NCI-H1930 (cell line): ENCODE results near the gene ATP6V0B.

ENCODE experiments used
- DNase-seq, 2 experiments: peaks; one replicate each; lab custom pipeline; 2025; lab: John Stamatoyannopoulos, UW

ATP6V0B gene

DNA sequence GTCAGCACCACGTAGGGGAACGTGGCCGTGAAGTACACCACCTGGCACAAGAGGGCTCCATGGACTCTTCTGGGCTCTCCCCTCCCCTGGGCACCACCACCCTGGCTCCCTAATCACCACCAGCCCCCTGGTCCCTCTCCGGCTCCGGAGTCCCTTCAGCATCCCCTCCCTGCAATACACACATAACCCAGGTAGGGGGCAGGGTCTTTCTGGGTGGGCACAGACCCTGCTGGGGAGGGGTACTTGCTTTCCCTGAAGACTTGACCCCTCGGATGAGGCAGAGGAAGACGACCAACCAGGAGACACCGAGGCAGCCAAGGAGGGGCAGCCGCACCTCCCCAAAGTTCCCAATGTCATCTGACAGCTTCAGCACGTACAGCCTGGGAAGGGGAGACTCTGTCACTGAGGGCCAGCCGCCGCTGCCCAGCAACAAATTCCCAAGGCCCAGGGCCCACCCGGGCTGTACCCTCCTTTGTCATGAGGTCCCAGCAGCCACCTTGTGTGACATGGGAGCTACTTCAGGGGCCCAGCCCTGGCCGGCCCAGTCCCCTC lies 27.9 kb downstream of the ATP6V0B start:
- no peak for DNase-seq

GRCh38 chr1:44008259-44008658 lies 33.5 kb downstream of the ATP6V0B start:
- no peak for DNase-seq

DNA sequence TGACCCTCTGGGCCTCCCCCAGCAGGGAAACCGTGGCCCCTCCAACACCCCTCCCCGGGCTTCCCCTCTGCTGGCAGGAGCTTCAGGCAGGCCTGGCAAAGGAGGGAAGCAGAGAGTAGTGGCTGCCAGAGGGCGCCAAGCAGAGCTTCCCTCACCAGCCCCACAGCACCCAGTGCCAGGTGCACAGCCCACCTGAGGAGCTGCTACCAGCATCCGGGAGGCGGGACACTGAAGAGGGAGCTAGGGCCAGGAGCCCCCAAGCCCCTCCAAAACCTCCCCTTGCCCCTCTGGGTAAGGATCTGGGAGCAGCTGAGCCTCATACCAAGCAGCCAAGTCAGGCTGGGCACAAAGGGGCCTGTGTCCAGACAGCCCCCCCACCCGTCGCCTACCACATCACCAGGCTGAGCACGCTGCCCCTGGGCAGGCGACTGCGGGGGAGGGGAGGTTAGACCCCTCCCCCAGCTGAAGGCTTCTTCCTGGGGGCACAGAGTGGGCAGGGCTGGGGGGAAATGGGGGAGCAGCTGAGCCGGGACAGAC lies 36.2 kb downstream of the ATP6V0B start:
- DNase-seq = no peak

DNA sequence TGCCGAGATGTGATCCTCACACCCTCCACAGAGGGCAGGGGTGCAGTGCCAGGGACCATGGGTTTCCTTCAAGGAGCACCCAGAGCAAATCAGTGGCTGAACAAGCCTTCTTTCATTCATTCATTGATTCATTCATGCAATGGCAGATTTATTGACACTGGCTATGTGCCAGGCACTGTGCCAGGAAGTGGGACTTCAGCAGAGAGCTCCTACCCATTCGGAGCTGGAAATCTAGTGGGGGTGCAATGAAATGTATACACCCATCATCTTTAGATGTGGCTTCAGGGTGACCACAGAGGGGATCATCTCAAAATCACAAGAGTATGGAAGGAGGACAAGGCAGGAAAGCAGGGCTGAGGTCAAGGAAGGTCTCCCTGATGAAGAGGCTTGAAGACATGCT lies 37.6 kb downstream of the ATP6V0B start:
- no peak for DNase-seq

DNA sequence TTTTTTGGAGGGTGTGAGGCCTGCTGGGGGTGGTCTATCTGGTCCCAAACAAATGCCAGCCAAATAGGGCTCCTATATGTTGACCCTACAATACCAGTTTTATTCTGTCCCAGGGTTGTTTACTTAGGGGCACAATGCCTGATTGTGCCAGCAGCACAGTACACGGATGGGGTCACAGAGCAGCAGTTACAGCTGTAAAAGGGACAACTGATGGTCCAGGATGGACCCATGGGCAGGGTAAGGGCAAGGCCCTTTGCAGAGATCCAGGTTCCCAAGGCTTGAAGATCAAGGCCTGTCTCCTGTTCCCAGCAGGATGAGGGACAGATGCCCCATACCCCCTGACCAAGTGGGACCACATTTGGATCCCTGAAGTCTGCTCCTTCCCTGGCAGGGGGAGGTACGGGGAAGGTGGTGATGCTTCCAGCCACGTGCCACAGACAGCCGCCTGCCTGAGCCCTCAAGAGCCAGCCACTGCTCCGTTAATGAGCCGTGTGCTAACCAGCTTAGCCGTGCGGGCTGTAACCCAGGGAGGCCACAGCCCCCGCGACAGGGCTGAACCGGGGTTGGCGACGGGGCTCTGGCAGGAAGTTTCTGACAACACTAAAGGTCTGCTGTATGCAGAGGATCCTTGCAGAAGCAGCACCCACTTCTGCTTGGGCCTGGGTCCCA lies 38.3 kb downstream of the ATP6V0B start:
- no peak for DNase-seq

DNA sequence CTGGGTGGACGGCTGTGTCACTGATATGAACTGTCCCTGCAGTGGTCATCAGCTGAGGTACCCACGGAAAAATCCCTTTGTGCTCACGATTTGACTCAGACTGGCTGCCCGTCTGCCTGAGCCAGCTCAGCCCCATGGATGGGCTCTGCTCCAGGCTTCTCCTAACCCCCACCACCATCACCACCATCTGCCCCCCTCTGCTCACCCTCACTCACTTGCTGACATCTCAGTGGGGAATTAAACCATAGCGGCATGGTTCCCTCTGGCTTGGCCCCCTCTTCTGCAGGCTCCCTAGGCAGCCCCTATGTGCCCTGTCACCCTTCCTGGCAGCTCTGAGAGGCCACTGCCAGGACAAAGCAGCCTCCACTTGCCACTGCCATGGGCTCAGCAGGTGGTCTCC lies 39.2 kb downstream of the ATP6V0B start:
- no peak for DNase-seq

DNA sequence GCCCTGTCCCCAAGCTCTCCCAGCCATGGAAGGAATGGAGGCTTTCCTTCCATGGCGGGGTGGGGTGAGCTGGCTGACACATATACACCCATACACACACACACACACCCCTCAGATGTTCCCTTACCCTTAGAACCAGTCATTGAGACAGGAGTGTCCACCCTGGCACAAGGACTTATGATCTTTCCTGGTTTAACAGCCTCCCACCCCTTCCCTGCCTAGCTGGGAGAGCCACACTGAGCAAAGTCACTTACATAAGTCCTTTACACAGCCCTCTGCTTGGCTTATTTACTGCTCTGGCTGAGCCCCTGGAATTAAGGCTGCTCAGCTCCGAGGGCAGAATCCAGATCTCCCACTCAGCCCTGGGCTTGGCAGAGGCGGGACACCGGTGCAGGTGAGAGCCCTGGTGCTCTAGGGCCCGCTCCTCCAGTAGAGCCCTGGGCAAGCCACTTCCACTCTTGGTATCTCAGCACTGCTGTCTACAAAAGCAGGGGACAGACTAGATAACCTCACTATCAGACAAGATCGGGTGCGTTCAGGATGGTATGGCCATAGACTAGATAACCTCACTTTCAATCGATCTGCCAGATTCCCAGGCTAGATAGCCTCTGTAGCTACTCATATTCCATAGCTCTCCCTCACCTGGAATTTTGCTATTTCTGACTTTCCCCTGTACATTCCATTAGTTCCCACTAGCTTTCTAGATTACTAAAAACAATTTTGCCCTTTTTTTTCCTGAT lies 39.8 kb downstream of the ATP6V0B start:
- no peak for DNase-seq

DNA sequence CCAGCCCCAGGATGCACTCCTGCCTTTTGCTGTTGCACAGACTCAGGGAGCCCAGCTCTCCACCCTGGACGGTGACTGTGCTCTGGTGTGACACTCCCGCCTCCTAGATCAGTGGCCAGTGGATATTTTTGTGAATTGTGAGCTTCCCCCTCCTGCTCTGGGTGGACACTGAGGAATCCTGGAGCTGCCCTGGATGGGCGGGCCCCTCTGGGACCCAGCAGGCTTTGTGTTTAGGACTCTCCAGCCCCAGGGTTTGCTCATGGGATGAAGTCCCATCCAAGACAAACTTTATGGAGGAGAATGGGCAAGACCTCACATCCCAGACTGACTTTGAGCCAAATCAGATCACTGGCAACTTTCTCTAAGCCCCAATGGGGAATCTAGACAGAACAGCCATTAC lies 40.4 kb downstream of the ATP6V0B start:
- no peak for DNase-seq

- DNase-seq = no peak
Measured at GRCh38 chr1:44016041-44016889, 41.5 kb downstream of the ATP6V0B start.

DNA sequence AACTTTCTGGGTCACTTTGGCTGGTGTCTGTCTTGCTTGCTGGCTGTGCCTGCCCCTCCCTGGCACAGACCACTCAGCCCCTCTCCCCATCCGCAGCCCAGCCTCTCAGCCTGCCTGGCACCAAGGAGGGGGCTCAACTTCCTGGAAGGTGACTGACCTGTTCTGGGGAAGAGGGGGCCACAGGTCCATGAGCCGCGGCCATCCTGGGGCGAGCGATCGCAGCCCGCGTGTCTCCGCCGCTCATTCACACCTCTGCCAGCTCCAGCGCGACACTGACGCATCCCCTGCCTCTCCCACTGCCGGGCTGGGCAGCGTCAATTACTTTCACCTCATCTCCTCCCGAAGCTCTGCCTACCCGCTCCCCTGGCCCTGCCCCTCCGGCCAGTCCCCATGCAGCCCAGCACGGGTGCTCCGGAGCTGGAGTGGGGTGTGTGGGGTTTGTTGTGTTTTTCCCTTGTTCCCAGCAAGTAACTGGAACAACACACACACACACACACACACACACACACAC lies 42.2 kb downstream of the ATP6V0B start:
- DNase-seq = no peak

DNA sequence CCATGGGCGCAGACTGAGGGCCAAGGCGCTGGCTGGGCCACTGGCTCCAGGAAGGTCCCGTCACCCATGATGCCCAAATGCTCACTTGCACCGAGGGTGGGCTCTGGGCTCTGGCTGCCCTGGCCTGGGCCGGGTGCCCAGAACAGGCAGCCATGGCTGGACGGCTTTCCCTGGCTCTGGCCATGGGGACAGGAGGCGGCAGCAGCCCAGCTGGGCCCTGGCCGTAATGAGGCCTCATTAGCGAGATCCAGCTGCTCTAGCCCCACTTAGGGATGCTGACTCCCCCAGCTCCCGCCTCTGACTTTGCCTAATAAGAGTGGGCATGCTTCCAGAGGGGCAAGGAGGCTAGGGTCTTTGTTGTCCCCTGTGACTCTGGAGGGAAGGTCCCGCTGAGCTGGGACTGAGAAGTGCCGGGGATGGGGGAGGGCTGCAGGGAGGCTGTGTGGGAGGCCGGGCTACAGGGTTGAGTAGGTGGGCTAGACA lies 44.7 kb downstream of the ATP6V0B start:
- DNase-seq = no peak

- no peak for DNase-seq
Measured at GRCh38 chr1:44020464-44020863, 45.7 kb downstream of the ATP6V0B start.

- DNase-seq = no peak
Measured at GRCh38 chr1:44021156-44021555, 46.4 kb downstream of the ATP6V0B start.

GRCh38 chr1:44021581-44022321 lies 47.0 kb downstream of the ATP6V0B start:
- DNase-seq = no peak

- no peak for DNase-seq
Measured at GRCh38 chr1:44024031-44024902, 49.5 kb downstream of the ATP6V0B start.

DNA sequence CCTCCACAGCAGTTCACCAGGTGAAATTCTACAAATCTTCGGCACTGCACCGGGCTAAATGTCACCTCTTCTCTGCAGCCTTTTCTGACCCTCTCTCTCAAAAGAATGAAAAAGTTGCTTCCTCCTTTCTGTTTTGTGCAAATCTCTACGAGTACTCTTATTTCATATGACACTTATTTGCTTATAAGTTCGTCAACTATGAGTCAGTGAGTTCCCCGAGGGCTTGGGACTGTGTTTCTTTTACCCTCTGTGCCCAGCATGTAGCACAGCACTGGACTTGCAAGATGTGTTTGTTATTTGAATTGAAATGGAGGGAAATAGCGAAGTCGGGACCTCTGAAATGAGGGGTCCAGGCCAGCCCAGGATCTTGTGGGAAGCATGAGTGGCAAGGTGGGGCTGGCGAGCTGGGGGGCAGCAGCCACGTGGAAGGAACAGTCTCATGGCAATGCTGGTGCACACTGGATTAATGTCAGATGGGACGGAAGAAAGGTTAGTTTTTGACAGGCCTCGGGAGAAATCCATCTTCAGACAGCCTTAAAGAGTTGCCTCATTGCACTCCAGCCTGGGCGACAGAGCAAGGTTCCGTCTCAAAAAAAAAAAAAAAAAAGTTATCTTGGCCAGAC lies 50.3 kb downstream of the ATP6V0B start:
- DNase-seq = no peak

DNA sequence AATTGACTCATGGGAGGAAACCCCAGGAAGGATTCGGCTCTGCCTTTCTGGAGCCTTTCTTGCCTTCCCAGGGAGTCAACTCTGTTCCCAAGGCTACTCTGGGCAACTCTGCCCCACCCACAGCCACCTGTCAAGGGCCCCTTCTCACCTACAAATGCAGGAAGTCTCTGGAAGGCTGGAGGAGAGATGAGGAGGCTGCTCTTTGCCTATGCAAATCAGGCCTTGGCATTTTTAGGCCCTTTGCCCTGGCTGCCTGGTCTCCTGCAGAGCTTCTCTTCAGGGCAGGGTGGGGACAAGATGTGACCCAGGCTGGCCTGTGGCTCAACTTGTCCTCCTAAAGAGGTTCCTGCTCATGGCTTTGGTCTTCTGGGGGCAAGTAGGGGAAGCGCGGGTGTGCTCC lies 51.1 kb downstream of the ATP6V0B start:
- no peak for DNase-seq

GRCh38 chr1:44027320-44027719 lies 52.6 kb downstream of the ATP6V0B start:
- no peak for DNase-seq
